Measurements from ENCODE around the gene LOXL1.

Gene LOXL1

GRCh38 chr15:73941449-73941848 is 15.2 kb downstream of the LOXL1 start:
- Histone ChIP-seq H3K4me3 (ENCODE audit: low read depth in 1 of 2, low read length in 2 of 2) (no peak overlapping the region), H3K27me3 (ENCODE audit: insufficient read depth, low read length, poor library complexity) (peaks cover 3% of the 10 kb centered on the region), H3K79me2 (ENCODE audit: insufficient read depth, low read length) (no peaks in the 10 kb centered on the region), H2AFZ (ENCODE audit: low read depth, low read length) (no peak overlapping the region), H3K9ac (ENCODE audit: low read depth, low read length) (no peak overlapping the region), H3K36me3 (ENCODE audit: insufficient read depth, low read length) (no peaks in the 10 kb centered on the region), H3K4me2 (ENCODE audit: insufficient read depth, low read length) (no peak overlapping the region), H3K27ac (ENCODE audit: low read length) (no peak overlapping the region), H4K20me1 (ENCODE audit: insufficient read depth, low read length) (no peaks in the 10 kb centered on the region), H3K9me3 (ENCODE audit: insufficient read depth, low read length, severe bottlenecking) (no peaks in the 10 kb centered on the region), H3K4me1 (ENCODE audit: insufficient read depth, low read length) (no peaks in the 10 kb centered on the region)
- TF ChIP-seq EZH2 (IDR thresholded peaks at IDR 0.05; ENCODE audit: borderline replicate concordance, low read depth, low read length, severe bottlenecking): no peak
- TF ChIP-seq, protein P1, sequence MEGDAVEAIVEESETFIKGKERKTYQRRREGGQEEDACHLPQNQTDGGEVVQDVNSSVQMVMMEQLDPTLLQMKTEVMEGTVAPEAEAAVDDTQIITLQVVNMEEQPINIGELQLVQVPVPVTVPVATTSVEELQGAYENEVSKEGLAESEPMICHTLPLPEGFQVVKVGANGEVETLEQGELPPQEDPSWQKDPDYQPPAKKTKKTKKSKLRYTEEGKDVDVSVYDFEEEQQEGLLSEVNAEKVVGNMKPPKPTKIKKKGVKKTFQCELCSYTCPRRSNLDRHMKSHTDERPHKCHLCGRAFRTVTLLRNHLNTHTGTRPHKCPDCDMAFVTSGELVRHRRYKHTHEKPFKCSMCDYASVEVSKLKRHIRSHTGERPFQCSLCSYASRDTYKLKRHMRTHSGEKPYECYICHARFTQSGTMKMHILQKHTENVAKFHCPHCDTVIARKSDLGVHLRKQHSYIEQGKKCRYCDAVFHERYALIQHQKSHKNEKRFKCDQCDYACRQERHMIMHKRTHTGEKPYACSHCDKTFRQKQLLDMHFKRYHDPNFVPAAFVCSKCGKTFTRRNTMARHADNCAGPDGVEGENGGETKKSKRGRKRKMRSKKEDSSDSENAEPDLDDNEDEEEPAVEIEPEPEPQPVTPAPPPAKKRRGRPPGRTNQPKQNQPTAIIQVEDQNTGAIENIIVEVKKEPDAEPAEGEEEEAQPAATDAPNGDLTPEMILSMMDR (IDR thresholded peaks at IDR 0.05; ENCODE audit: borderline replicate concordance, extremely low read depth, low read length, poor library complexity, severe bottlenecking): no peak
- ATAC-seq (ENCODE audit: insufficient read depth, low read depth) (no peak), DNase-seq (no peak)

- ATAC-seq (ENCODE audit: insufficient read depth, low read depth) (no peak), DNase-seq (no peak)
- no peaks in the 10 kb centered on the region for H3K79me2 ChIP-seq (ENCODE audit: insufficient read depth, low read length)
- no peak overlapping the region for H2AFZ ChIP-seq (ENCODE audit: low read depth, low read length)
- no peaks in the 10 kb centered on the region for H4K20me1 ChIP-seq (ENCODE audit: insufficient read depth, low read length)
- no peaks in the 10 kb centered on the region for H3K4me1 ChIP-seq (ENCODE audit: insufficient read depth, low read length)
- H3K4me3 ChIP-seq (ENCODE audit: low read depth in 1 of 2, low read length in 2 of 2): no peak overlapping the region
- peaks cover 3% of the 10 kb centered on the region for H3K27me3 ChIP-seq (ENCODE audit: insufficient read depth, low read length, poor library complexity)
- H3K9ac ChIP-seq (ENCODE audit: low read depth, low read length): no peak overlapping the region
- no peaks in the 10 kb centered on the region for H3K36me3 ChIP-seq (ENCODE audit: insufficient read depth, low read length)
- H3K4me2 ChIP-seq (ENCODE audit: insufficient read depth, low read length): no peak overlapping the region
- TF ChIP-seq EZH2 (IDR thresholded peaks at IDR 0.05; ENCODE audit: borderline replicate concordance, low read depth, low read length, severe bottlenecking): no peak
- TF ChIP-seq, protein P1 (IDR thresholded peaks at IDR 0.05; ENCODE audit: borderline replicate concordance, extremely low read depth, low read length, poor library complexity, severe bottlenecking): no peak
- H3K27ac ChIP-seq (ENCODE audit: low read length): no peak overlapping the region
- H3K9me3 ChIP-seq (ENCODE audit: insufficient read depth, low read length, severe bottlenecking): no peaks in the 10 kb centered on the region
Observed at GRCh38 chr15:73941871-73942635, 15.8 kb downstream of the LOXL1 start.

DNA sequence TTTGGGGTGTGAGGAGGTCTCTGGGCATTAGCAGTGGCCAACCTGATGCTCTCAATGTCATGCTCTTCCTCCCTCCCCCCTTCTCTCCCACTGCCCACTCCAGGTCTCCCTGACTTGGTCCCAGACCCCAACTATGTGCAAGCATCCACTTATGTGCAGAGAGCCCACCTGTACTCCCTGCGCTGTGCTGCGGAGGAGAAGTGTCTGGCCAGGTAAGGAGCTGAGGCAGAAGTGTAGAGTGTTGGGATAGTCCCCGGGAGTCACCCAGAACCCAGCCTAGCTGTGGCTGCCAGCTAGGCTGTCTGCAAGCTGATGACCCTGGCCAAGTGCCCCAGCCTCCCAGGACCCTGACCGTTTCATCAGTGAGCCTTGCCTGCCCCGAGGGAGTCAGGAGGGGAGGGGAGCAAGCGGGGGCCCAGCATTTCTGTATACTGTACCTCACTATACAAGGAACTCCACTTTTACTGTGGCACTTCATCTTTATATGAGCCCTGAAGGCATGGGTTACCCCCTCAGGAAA is 16.5 kb downstream of the LOXL1 start:
- peaks cover 3% of the 10 kb centered on the region for H3K27me3 ChIP-seq (ENCODE audit: insufficient read depth, low read length, poor library complexity)
- H3K4me2 ChIP-seq (ENCODE audit: insufficient read depth, low read length): no peak overlapping the region
- TF ChIP-seq, protein P1 (IDR thresholded peaks at IDR 0.05; ENCODE audit: borderline replicate concordance, extremely low read depth, low read length, poor library complexity, severe bottlenecking): no peak
- no peak for TF ChIP-seq EZH2 (IDR thresholded peaks at IDR 0.05; ENCODE audit: borderline replicate concordance, low read depth, low read length, severe bottlenecking)
- H3K9me3 ChIP-seq (ENCODE audit: insufficient read depth, low read length, severe bottlenecking): no peaks in the 10 kb centered on the region
- H2AFZ ChIP-seq (ENCODE audit: low read depth, low read length): no peak overlapping the region
- no peaks in the 10 kb centered on the region for H4K20me1 ChIP-seq (ENCODE audit: insufficient read depth, low read length)
- no peaks in the 10 kb centered on the region for H3K4me1 ChIP-seq (ENCODE audit: insufficient read depth, low read length)
- H3K36me3 ChIP-seq (ENCODE audit: insufficient read depth, low read length): no peaks in the 10 kb centered on the region
- no peaks in the 10 kb centered on the region for H3K79me2 ChIP-seq (ENCODE audit: insufficient read depth, low read length)
- H3K4me3 ChIP-seq (ENCODE audit: low read depth in 1 of 2, low read length in 2 of 2): no peak overlapping the region
- H3K9ac ChIP-seq (ENCODE audit: low read depth, low read length): no peak overlapping the region
- no peak for DNase-seq
- H3K27ac ChIP-seq (ENCODE audit: low read length): no peak overlapping the region
- ATAC-seq (ENCODE audit: insufficient read depth, low read depth): no peak
